HG03432 (cell line): Measurements from ENCODE around the gene MCCC1.
"Not testable (repeated sequence)": the region's sequence is repeated elsewhere in the genome, so short reads cannot be mapped to it uniquely, and the experiment has no call there.

Source experiments
- ATAC-seq: cut with Tn5 transposase; IDR thresholded peaks from one replicate; pipeline ENCODE4 v1.9.1; 2021; ENCODE audit warnings: mild to moderate bottlenecking, moderate library complexity; ENCODE audit not compliant: unreplicated experiment

MCCC1 gene

GRCh38 chr3:183106635-183107034 is 7.3 kb upstream of the MCCC1 start:
- no peak for ATAC-seq

GRCh38 chr3:183103950-183104349 is 4.7 kb upstream of the MCCC1 start:
- ATAC-seq, result not testable (repeated sequence)

- not testable (repeated sequence) for ATAC-seq
Observed at GRCh38 chr3:183101040-183101439, 1.7 kb upstream of the MCCC1 start.

GRCh38 chr3:183100376-183100775 is 1.1 kb upstream of the MCCC1 start:
- no peak for ATAC-seq

GRCh38 chr3:183099838-183100204 is 525 bp upstream of the MCCC1 start:
- ATAC-seq, result peak; percentile 4

- no peak for ATAC-seq
Observed at GRCh38 chr3:183098536-183099025, 715 bp downstream of the MCCC1 start.

- no peak for ATAC-seq
Observed at GRCh38 chr3:183094711-183095110, 4.6 kb downstream of the MCCC1 start.

- no peak for ATAC-seq
Observed at GRCh38 chr3:183092256-183092655, 7.0 kb downstream of the MCCC1 start.

GRCh38 chr3:183087184-183087583 is 12.1 kb downstream of the MCCC1 start:
- no peak for ATAC-seq

GRCh38 chr3:183085634-183086390 is 13.5 kb downstream of the MCCC1 start:
- no peak for ATAC-seq

GRCh38 chr3:183082355-183082915 is 16.9 kb downstream of the MCCC1 start:
- ATAC-seq, result no peak

GRCh38 chr3:183081459-183082183 is 17.7 kb downstream of the MCCC1 start:
- no peak for ATAC-seq

- ATAC-seq, result no peak
Observed at GRCh38 chr3:183080628-183081027, 18.7 kb downstream of the MCCC1 start.

- ATAC-seq, result no peak
Observed at GRCh38 chr3:183074881-183075280, 24.4 kb downstream of the MCCC1 start.

GRCh38 chr3:183074261-183074660 is 25.0 kb downstream of the MCCC1 start:
- ATAC-seq, result no peak

GRCh38 chr3:183073839-183074238 is 25.5 kb downstream of the MCCC1 start:
- no peak for ATAC-seq

- no peak for ATAC-seq
Observed at GRCh38 chr3:183070892-183071291, 28.4 kb downstream of the MCCC1 start.

GRCh38 chr3:183069086-183069485 is 30.2 kb downstream of the MCCC1 start:
- no peak for ATAC-seq

- not testable (repeated sequence) for ATAC-seq
Observed at GRCh38 chr3:183066891-183067290, 32.4 kb downstream of the MCCC1 start.

- no peak for ATAC-seq
Observed at GRCh38 chr3:183064475-183064874, 34.8 kb downstream of the MCCC1 start.

GRCh38 chr3:183061391-183062172 is 37.7 kb downstream of the MCCC1 start:
- ATAC-seq, result no peak
